Measurements from ENCODE around the gene SLCO2B1. TPM values are rescaled to one million over a fixed set of nuclear protein-coding genes. Genes with fewer than 3 reads are reported as not detected.

SLCO2B1 gene
- total RNA-seq, 1 experiment from 2014 or later = not detected

- H3K4me1 Mint-ChIP-seq = peaks cover 28% of the 10 kb centered on the region in 2 experiments
- no peak overlapping the region for H3K18ac ChIP-seq (ENCODE audit: insufficient read length, low read depth, low read length)
- H2AK5ac ChIP-seq (ENCODE audit: insufficient read length, low read length) = no peak overlapping the region
- H3K56ac ChIP-seq (ENCODE audit: insufficient read length, low read depth, low read length) = no peak overlapping the region
- no peak overlapping the region for H2AFZ ChIP-seq (ENCODE audit: low read length)
- H4K8ac ChIP-seq (replicated peaks; ENCODE audit: insufficient read length, low read depth, low read length) = no peak overlapping the region
- no peak overlapping the region for H3T11ph ChIP-seq (ENCODE audit: low read length)
- H3K4me1 ChIP-seq (ENCODE audit: insufficient read depth, low read length) = peaks cover 6% of the 10 kb centered on the region; the same call in 1 of the 2 replicates
- H3K23ac ChIP-seq (ENCODE audit: insufficient read length, low read depth, low read length) = no peak overlapping the region
- no peak overlapping the region for H2BK12ac ChIP-seq (ENCODE audit: insufficient read length, low read depth, low read length)
- H3K4me2 ChIP-seq (ENCODE audit: insufficient read depth, insufficient read length, low read length) = no peak overlapping the region
- H3K36me3 Mint-ChIP-seq (ENCODE audit: insufficient read depth in 1 of 3, low read depth in 3 of 3) = no peaks in the 10 kb centered on the region; a peak in 1 of 7 replicates
- no peak overlapping the region for H3K9ac ChIP-seq (ENCODE audit: extremely low read depth, insufficient read length, low read length)
- no peaks in the 10 kb centered on the region for H3K9me3 Mint-ChIP-seq
- DNase-seq = no peak
- no peak overlapping the region for H3K27ac Mint-ChIP-seq
- no CpG with 5 or more reads among the region's 2 CpGs for WGBS (ENCODE audit: extremely low coverage, insufficient read length, low lambda C conversion rate)
- no peak overlapping the region; the same call in 1 of the 2 replicates for H3K14ac ChIP-seq (ENCODE audit: insufficient read depth, low read length)
- no peak overlapping the region for H4K91ac ChIP-seq (ENCODE audit: insufficient read length, low read depth, low read length)
- no peaks in the 10 kb centered on the region for H3K79me1 ChIP-seq (ENCODE audit: insufficient read depth, low read depth, low read length, poor library complexity, severe bottlenecking)
- no peak overlapping the region for H2BK120ac ChIP-seq (ENCODE audit: low read depth, low read length, poor library complexity, severe bottlenecking)
- no peak overlapping the region for H4K5ac ChIP-seq (ENCODE audit: insufficient read length, low read depth, low read length)
- H3K27me3 Mint-ChIP-seq (ENCODE audit: low read depth) = no peaks in the 10 kb centered on the region; the same call in 1 of the 2 replicates
- no peaks in the 10 kb centered on the region for H3K79me2 ChIP-seq (ENCODE audit: insufficient read depth, low read length)
- H3K4ac ChIP-seq (ENCODE audit: low read depth, low read length) = no peak overlapping the region
- H2BK20ac ChIP-seq (ENCODE audit: low read depth, low read length, poor library complexity, severe bottlenecking) = no peak overlapping the region
- H3K23me2 ChIP-seq (ENCODE audit: insufficient read length, low read depth, low read length, poor library complexity, severe bottlenecking) = no peaks in the 10 kb centered on the region
- H3K27ac ChIP-seq (ENCODE audit: insufficient read length, low read depth, low read length) = no peak overlapping the region
- no peak overlapping the region for H2BK15ac ChIP-seq (ENCODE audit: low read depth, low read length)
- no peaks in the 10 kb centered on the region for H4K20me1 ChIP-seq (ENCODE audit: control insufficient read depth, insufficient read depth, insufficient read length)
- no peak overlapping the region for H3K4me3 Mint-ChIP-seq
- no peak overlapping the region for H2BK5ac ChIP-seq (ENCODE audit: insufficient read length, low read length)
- no peaks in the 10 kb centered on the region for H3K27me3 ChIP-seq (ENCODE audit: insufficient read depth, low read length)
- TF ChIP-seq CTCF (conservative IDR thresholded peaks at IDR 0.05) = no peak
- H3K9me3 ChIP-seq (ENCODE audit: control insufficient read depth, low read depth, low read length) = no peaks in the 10 kb centered on the region
These were observed 49.6 kb downstream of the SLCO2B1 start for GRCh38 chr11:75200531-75200930.

All from H9 (cell line).